ENCODE data around the gene LRRK1.

GRCh38 chr15:100999369-100999768 is 80.2 kb downstream of the LRRK1 start:
- TF ChIP-seq CTCF (IDR thresholded peaks at IDR 0.05; ENCODE audit: low read depth, low read length) (no peak), EZH2phosphoT487 (IDR thresholded peaks at IDR 0.05; ENCODE audit: low read depth) (no peak)

Measured in OCI-LY3 (cell line).